Stimulated activated CD8-positive, alpha-beta memory T cell treated with anti-CD3 and anti-CD28 coated beads, Interleukin-15, amount 100 ng/mL, for 4 hours (primary cell): ENCODE data around the gene KIF18A.
"Not testable (repeated sequence)": the region's sequence is repeated elsewhere in the genome, so short reads cannot be mapped to it uniquely, and the experiment has no call there.

Experiments used
- DNase-seq, 2 donors: peaks; one replicate each; pipeline ENCODE4 v3.0.0-alpha.2; 2020; ENCODE audit warnings: low read depth in 2 of 2

Gene KIF18A

DNA sequence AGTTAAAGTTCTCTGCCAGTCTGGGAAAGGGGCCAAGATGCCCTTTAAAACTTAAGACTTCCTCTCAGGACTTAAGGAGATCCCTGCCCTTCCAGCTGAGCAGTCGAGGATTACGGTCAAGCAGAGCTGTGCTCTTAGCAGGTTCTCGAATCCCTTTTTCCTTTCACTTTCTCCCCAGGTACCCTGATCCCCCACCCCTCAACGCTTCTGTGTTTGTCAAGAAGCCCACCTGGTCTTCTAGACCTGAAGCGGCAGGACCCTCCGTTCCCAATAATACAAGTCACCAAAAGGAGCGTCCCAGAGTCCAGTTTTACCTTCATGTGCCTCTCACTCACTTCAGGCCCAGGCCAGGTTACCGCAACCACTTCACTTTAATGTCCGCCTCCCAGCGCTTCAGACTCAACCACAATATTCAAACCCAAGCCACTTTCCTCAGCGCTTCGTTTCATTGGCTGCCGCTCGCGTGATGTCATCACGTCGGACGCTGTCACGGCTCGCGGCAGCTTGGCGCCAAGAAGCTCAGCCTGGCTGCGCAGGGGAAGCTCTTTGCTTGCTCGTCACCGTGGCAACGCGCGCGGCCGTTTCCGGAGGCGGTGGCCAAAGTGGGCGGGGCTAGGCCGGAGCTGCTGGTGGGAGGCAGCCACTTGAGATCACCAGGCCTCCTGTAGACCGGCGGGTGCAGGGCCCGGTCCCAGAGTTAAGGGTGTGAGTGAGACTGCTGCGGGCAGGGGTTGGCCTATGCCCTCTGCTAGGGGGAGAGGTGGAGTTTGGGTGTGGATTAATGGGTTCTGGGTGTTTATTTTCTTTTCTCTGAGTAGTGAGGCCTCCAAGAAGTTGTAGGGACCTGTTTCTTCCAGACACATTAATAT is at the start of gene KIF18A, which contains the start of gene METTL15:
KIF18A (minus strand) TSS at position 407 of the 869 bp plus-strand sequence. CDS start 10,209 bp downstream, outside the sequence.
METTL15 (plus strand) TSS at position 639 of the 869 bp plus-strand sequence. CDS start 4,947 bp downstream, outside the sequence.
- peak; percentile 93 for DNase-seq

DNA sequence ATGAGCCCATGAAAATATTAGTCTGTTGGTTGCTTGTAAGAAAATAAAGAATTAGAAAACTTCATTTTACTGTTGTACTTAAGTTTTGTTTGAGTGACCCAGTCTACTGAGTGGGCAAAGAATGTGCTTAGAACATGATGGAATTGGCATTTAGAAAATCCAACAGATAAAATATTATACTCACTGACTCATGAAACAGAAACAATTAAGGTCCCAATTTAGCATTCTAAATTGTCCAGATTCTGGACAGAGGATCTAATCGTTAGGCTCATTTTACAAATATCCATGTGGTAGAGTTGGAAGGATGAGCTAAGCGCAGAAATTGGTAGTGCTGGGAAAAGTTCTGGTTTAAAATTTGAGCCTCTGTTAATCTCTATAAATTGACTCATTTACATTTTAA is 45.6 kb upstream of the KIF18A start:
- DNase-seq = no peak

- DNase-seq = no peak
Observed at GRCh38 chr11:28152743-28153142, 44.8 kb upstream of the KIF18A start.

DNA sequence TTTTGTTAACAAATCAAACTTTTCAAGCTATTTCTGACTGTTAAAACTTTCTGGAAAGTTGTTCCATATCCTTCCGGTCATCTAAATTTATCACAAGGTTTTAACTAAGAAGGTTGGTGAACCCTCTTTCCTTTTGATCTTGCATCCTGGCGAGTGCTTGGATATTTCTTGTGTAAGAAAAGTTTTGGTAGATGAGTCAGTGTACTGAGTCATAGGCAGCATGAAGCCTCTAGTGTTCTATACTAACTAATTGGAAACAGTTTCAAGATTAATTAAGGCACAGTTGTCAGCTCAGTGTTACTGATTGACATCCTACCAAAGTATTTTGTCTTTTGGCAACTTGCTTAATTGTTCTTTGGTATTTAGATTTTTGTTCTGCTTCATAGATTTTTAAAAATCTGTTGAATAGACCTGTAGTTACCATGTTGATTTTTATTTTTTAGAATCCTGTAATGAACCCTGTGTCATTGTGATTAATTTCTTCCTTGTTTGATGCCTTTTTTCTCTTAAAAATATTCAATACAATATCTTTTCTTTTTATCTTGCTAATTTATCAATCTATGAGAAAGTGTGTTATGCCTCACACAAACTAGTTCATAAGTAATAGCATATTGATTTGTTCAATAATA is 38.3 kb upstream of the KIF18A start:
- DNase-seq = no peak

DNA sequence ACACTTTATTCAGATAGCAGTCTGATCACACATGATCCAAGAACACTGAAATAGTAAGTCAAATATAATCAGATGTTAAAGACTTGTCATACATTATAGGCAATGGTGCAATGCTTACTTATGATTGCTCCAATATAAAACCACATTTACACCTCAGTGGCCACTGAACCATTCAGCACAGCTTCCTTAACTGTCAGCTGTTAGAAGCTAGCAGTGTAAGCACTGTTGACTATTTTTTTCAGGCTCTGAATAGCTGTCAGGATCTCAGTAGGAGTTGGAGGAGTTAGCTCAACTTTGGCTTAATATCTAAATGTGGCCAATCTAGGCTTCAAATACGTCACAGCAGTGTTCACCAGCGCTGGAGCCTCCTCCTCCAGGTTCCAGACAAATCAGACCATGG is 36.9 kb upstream of the KIF18A start:
- no peak for DNase-seq

GRCh38 chr11:28142724-28143123 is 34.8 kb upstream of the KIF18A start:
- no peak for DNase-seq

GRCh38 chr11:28140689-28141455 is 32.9 kb upstream of the KIF18A start:
- DNase-seq = no peak

- DNase-seq = no peak
Observed at GRCh38 chr11:28139841-28140415, 32.0 kb upstream of the KIF18A start.

DNA sequence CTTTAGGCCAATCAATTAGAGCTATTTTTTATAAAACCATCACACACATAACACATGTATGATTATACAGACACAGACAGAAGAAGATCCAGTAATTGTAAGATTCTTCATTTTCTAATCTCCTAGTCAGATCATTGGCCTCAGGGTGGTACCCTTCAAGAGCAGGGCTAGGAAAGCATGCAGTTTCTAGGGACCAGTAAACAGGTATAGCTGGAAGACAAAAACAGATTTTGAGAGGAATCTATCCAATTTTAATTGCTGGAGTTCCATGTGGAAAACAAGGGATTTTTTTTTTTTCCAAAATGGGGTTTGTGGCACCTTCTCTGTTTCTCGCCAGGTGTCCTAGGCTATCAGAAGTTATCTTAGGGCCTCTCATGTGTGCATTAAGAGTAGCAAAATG is 29.9 kb upstream of the KIF18A start:
- no peak for DNase-seq

DNA sequence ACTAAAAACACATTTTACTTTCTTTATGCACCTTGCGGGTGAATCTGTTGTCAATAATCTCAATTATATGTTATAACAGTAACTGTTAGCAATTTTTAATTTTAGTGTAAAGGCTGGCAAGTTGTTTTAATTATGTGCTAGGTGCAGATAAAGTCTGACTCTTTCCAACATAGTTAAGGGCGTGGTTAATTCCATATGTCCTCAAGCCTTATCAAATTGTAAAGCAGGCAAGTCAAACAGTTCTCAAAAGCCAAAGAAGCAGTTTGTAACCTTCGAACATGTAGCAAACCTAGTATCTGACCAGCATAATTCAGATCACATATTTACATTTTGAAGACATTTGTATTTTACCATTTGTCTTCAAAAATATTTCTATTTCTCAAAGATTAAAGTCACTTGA is 29.4 kb upstream of the KIF18A start:
- DNase-seq = no peak

- DNase-seq = not testable (repeated sequence)
Observed at GRCh38 chr11:28136157-28136556, 28.2 kb upstream of the KIF18A start.

DNA sequence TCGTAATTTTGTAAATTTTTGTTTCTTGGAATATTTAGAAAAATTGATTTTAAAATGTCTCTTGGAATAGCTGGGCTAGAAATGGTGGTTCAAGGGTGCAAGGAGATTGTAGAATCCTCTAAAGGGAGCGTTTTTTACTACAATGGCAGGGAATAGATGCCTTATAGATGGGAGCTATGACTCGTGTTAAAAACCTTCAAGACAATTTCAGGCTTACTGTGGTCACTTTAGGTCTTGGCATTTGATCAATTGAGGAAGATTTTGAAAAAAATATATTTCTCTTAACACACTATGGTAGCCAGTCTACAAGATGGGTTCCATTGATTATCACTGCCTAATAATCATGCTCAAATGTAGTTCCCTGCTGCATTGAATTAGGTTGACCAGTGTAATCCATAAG is 25.2 kb upstream of the KIF18A start:
- DNase-seq = no peak

DNA sequence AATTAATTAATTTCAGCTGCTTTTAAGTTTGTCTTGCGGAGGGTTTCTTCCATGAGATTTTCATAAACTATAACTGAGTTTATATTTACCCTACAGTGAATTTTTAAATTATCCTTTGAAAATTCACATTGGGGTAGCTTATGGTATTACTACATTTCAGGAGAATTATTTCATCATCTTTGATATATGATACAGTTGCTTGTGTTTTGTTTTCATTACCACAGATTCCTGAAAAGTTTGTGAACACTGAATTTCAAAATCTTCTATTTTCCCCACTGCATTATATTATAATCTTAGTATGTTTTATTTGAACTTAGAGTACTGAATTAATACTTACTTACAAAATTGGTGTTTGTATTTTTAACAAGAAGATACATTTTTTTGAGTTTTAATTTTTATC is 24.6 kb upstream of the KIF18A start:
- no peak for DNase-seq

DNA sequence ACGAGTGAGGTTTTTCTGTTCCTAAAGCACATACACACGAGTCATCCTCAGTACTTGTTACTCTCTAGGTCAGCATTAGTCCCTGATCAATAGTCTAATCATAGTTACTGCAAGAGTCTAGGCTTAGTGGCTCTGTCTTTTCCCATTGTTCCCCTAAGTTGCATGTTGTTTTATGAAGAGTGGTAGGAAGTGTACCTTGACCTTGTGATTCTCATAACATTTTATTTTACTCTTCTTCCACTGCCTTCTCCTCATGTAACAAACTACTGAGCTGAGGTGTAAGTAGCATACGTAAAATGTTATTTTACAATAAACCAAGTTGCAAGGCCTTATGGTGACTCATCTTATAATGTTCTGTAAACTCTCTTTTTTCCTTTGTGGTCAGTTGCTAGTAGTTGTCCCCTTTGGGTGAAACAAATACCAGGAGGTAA is 15.2 kb upstream of the KIF18A start:
- no peak for DNase-seq

DNA sequence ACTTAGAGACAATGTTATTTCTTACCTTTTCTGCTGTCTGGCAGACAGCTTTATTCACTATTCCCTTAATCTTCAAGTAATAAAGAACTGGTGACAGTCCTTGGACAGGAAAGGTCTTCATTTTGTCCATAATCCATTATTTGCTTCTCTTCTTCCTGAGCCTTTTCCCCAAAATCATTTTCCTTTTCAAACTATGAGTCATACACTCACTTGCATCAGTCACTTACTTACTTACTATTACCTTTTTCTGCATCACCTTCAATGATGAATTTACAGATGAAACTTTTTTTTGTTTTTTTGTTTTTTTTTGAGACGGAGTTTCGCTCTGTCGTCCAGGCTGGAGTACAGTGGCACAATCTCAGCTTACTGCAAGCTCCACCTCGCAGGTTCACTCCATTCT is 9.8 kb upstream of the KIF18A start:
- DNase-seq = no peak

DNA sequence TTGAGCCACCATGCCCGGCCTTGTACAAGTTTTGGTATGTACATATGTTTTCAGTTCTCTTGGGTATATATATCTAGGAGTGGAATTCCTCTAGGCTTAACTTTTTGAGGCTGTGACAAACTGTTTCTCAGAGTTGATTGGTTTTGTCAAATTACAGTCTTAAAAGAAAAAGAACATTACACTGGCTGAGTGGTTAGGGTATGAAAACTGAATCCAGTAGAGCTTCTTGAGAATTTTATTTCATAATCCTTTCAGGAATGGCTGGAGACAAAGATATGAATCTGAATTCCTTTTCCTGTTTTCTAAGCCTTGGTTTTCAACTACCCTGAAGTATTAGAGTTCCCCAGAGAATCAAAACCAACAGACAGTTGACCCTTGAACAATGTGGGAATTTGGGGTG is 6.8 kb upstream of the KIF18A start:
- DNase-seq = no peak

DNA sequence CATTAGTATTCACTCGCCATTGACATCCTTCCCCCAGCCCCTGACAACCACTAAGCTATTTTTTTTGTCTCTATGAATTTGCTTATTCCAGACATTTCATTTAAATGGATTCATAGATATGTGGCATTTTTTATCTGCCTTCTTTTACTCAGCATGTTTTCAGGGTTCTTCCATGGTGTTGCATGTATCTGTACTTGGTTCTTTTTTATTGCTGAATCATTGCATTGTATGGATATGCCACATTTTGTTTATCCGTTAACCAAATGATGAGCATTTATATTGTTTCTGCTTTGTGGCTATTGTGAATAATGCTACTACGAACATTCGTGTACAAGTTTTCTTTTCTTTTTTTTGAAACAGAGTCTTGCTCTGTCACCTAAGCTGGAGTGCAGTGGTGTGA is 6.2 kb upstream of the KIF18A start:
- DNase-seq = no peak

- DNase-seq = no peak
Observed at GRCh38 chr11:28110821-28111200, 2.9 kb upstream of the KIF18A start.

DNA sequence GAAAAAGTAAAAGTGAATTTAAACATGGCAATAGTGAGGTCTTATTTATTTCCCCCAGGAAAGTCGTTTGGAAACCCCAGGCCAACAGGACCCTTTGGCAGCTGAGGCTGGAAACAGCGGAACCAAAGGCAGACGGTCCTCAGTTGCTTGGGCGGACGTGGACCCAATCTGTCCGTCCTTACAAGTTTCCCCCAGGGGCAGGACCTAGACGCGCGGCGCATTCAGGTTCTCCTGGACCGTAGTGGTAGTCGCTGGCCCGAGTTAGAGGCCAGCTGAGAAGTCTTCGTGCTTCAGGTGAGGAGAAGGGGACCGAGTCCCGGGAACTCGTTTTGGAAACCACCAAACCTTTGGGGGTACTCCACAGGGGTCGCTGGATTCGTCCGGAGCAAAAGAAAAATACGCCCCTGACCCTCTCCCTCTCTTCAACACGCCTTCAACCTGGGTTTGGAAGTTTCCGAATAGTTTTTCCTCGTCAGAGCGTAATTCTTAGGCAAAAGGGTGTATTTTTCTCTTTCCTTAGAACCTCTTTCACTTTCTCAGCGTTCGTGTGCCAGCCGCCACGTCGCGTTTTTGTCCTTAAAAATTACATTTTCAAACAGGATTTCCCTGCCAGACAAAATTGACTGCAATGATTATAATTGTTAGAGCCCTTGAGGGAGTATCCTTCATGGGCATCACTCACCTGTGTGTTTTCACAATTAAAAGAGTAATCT is 2.3 kb upstream of the KIF18A start:
- DNase-seq = peak; percentile 16 to 27

DNA sequence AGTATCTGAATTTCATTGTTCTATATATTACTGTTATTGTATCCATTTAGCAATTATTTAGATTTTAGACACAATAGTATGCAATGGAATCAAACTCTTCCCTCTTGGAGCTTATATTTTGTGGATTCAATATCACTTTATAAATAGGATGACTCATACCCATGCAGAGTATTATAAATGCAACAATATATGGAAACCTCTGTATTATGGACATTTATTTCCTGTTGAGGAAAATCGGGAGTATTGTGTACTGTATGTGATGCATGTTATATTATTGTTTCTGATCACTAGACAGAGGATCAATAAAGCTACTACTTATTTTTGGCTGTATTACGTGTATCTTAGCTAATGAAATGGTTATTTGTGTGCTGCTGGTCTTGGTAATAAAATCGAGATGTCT is 1.0 kb upstream of the KIF18A start:
- no peak for DNase-seq

DNA sequence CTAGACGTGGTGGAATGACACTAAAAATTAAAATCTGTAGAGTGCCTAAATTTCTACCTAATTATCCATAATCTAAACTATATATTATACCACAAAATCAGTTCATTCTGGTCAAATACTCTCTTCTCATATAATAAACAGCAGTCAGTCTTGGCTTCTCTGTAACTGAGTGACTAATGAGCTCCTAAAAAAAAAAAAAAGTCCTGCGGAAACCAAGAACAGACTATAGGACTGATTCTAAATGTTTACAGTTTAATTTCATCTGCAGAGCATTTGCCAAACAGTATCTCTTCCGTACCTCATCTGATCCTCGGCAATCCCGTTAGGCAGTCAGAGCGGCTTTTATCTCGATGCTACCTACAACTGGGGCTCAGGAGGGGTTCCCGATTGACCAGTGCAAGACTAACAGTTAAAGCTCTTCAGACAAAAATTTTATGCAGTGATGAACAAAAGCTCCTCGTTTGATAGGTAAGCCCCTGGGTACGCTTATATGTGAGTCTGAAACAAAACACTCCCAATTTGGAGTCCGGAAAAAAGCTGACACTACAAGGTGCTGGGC is 686 bp downstream of the KIF18A start:
- DNase-seq = no peak
